RWPE1 (cell line): ENCODE data around the gene MEGF6.
A peak's percentile ranks its signal among the peaks of the same experiment; 100 is the strongest.

ENCODE experiments used
- CTCF ChIA-PET: fragments of 350-600 bp; sonication (Branson Sonifier 250); formaldehyde crosslinking; extraction: SDS; loops from one replicate; lab custom pipeline; 2021; lab: Yijun Ruan, JAX
- POLR2A ChIA-PET: fragments of 400-600 bp; formaldehyde crosslinking; extraction: SDS; loops from one replicate; lab custom pipeline; 2020; ENCODE audit warnings: antibody characterized with exemption; ENCODE audit not compliant: low non-redundant PET; lab: Yijun Ruan, JAX
- DNase-seq: peaks from one replicate; pipeline ENCODE4 v3.0.0; 2012; ENCODE audit warnings: low spot score
- H3K27ac ChIP-seq: fragments of 450-650 bp; 2 replicates; pipeline ENCODE4 v1.5.1; 2017
- CTCF ChIP-seq: fragments of 450-650 bp; conservative IDR thresholded peaks from 2 replicates; pipeline ENCODE4 v1.5.1; 2017; ENCODE audit warnings: low read depth, mild to moderate bottlenecking

The MEGF6 gene

DNA sequence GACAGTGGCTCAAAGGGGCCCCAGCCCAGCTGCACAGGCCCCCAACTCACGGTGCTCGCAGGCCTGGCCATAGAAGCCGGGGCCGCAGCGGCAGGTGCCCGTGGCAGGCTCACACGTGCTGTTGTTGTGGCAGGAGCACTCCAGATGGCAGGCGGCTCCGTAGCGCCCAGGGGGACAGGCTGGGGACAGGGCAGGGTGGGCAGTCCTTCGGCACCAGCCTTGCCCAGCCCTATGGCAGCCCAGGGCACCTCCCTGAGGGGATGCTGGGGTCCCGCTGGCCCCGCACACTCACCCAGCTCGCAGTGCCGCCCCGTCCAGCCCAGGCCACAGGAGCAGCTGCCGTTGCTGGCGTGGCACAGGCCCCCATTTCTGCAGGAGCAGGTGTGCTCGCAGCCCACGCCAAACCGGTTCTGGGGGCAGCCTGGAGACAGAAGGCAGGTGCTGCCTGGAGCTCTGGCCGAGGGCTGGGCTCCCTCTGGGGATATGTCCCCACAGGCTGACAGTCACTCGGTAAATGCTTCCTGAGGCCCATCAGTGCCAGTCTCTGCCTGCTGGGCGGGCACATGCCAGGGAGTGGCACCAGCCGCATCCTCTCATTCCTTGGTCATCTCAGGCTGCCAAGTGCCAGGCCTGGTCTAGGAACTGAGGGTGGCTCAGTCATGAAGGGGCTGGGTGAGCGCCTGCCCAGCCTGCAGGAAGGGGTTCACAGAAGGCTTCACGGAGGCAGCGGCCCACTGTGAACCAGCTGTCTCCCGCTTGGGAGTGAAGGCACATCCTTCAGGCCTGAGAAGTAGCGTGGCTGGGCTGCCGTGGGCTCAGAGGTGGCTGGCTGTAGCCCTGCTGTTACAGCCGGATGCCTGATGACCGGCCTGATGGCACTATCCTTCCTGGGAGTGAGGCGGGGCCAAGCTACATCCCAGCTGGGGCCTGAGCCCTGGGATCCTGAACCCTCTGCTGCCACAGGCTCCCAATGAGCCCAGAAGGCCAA is 116.7 kb downstream of the MEGF6 start:
- ChIA-PET POLR2A (no interaction called here), CTCF (interaction anchor here (0.5 to 1.1 kb wide), 6 partner anchors 10 to 120 kb away, joined by 3 to 7 read pairs (median 4); no protein-coding TSS in a partner anchor)
- no peak for DNase-seq
- TF ChIP-seq CTCF: no peak
- peak overlapping the region; percentile 68 for H3K27ac ChIP-seq

DNA sequence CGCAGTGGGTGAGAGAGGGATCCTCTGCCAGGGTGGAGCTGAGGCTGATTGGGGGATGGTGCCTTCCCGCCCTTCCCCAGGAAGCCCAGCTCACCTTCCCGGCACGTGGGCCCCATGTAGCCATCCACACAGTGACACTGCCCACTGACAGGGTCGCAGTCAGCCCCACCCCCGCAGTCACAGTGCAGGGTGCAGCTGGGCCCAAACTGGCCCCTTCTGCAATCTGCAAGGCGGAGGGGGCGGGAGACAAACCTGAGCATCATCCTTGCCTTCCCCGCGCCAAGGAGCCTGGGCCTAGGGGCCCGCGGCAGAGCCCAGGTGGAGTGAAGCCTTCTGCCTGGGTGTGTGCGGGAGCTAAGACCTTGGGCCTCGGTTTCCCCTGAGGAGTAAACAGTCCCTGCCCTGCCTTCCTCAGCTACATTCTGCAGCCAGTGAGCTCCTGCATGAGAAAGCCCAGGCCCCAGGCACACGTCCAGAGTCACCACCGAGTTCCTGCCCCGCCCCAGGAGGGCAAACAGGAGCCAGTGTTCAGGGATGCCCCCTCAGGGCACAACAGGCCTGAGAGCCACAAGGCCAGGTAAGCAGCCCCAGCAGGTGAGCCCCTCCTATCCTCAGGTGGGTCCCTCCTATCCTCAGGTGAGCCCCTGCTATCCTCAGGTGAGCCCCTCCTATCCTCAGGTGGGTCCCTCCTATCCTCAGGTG is 118.6 kb downstream of the MEGF6 start:
- ChIA-PET CTCF (interaction anchor here (0.7 to 2.1 kb wide), 6 partner anchors 40 to 129 kb away, joined by 3 to 11 read pairs (median 4); no protein-coding TSS in a partner anchor), POLR2A (no interaction called here)
- peak overlapping the region; percentile 24; the same call in 1 of the 2 replicates for H3K27ac ChIP-seq
- DNase-seq: no peak
- no peak for TF ChIP-seq CTCF

- TF ChIP-seq CTCF: peak; percentile 95
- H3K27ac ChIP-seq: peak overlapping the region; percentile 24
- peak; percentile 66 for DNase-seq
- ChIA-PET CTCF (interaction anchor here (0.5 to 2.1 kb wide), 24 partner anchors 8 to 1000 kb away, joined by 3 to 21 read pairs (median 4); no protein-coding TSS in a partner anchor), POLR2A (no interaction called here)
Measured at GRCh38 chr1:3491291-3492246, 119.7 kb downstream of the MEGF6 start.

DNA sequence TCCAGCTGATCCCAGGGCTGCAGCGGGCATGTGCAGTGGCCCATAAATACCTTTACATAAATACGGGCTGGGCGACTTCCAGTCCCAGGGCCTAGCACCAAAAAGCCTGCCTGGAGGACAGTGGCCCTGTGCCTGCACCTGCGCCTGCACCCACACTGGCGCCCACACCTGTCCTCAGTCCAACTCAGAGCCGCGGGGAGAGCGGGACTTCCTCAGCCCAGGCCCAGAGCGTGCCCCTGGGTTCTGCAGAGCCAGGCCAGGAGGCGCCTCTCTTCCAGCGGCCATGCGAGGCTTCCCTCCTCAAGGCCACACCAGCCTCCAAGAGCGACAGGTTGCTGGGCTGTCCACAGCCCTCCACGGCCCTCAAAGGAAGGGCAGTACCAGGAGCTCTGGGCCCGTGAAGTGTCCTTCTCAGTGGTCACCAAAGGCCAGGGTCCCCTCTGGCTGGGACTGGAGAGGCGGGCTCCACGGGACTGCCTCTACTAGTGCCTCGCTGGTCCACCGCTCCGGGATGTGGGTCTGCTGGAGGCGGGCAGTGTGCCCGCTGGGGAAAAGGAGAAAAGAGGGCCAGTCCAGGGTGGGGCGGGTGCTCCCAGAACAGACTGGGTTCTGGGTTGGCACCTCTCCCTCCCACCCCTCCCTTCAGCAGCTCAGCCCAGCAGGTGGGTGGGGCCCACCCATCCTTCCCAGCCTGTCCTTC is 121.1 kb downstream of the MEGF6 start:
- ChIA-PET POLR2A (no interaction called here), CTCF (interaction anchor here (0.7 to 1.6 kb wide), 14 partner anchors 8 to 131 kb away, joined by 3 to 21 read pairs (median 6); no protein-coding TSS in a partner anchor)
- TF ChIP-seq CTCF: no peak
- no peak overlapping the region for H3K27ac ChIP-seq
- no peak for DNase-seq

DNA sequence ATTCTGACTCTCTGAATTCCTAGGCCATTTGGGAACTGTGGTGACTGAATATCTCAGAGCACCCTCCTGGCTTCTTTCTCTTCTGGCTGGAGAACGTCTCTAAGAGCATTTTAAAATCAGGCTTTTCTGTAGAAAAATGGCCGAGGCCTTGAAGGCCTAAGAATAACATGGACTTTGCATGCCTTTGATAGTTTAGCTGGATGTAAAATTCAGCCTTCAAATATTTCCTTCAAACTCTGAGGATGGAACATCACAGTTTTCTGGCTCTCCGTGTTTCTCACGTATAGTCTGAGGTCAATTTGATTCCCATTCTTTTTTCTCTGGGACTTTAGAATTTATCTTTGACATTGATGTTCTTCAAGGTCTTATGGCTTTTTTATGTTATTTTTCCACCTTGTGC is 122.9 kb downstream of the MEGF6 start:
- TF ChIP-seq CTCF: no peak
- ChIA-PET CTCF (interaction anchor here (0.7 to 1.1 kb wide), 2 partner anchors 69 to 131 kb away, joined by 3 read pairs; no protein-coding TSS in a partner anchor), POLR2A (no interaction called here)
- DNase-seq: no peak
- no peak overlapping the region for H3K27ac ChIP-seq
